Measurements from ENCODE around the gene CSK.
A peak's percentile ranks its signal among the peaks of the same experiment; 100 is the strongest.
"Not testable (repeated sequence)": the region's sequence is repeated elsewhere in the genome, so short reads cannot be mapped to it uniquely, and the experiment has no call there.

The CSK gene

DNA sequence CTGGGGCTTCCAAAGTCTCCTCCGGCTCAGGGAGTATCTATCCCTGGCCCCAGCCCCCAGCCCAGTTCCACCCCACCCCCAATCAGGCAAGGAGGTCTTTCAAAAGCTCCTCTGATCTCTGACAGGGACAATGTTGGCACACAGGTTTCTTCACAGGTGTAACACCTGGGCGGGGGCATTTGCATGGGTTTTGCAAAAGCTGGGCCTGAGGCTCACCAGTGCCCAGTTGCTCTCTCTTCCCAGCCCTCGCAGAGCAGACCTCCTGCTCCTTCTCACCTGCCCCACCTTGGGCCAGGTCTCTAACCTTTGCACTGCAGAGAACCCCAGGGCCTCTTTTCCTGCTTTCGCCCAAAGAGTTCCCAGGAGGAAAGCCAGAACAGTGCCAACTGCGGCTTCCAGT is 8.6 kb upstream of the CSK start:
- DNase-seq = no peak

DNA sequence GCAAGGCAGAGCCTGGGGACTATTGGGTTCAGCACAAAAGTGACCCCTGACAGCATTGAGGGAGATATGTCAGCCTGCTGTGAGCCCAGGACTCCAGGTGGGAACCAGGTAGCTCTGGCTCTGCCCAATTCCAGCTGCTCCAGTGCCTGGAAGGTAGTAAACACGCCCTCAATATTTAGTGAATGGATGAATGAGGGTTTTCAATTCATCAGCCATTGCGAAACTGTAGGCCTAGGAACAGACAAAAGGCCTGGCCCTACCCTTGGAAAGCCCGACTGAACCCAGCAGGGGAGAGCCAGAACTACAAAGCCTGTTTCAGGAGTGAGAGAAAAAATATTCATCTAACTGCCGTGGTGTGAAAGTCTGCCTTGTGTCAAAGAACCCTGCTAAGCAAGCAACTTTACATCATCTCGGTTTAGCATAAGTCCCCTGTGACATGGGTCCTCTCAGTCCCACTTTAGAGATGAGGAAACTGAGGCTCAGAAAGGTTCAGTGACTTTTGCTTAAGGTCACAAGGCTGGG is 8.1 kb upstream of the CSK start:
- no peak for DNase-seq

DNA sequence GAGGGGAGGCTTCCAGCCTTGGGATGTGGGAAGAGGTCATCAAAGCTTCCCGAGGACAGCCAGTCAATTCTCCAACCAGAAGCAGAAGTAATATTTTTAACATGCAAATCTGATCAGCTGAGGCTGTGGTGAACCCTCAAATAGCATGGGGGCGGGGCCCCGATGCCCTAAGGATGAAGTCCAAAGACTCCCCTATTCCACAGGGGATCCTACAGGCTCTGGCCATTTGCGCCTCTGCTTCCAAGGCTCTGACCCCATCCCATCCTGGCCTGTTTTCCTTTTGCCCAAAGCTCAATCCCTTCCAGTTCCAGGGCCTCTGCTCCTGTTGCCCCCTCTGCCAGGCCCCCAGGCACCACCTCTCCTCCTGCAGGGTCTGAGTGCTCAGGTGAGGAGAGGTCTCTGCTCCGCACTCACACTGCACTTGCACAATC is 6.7 kb upstream of the CSK start:
- no peak for DNase-seq

DNA sequence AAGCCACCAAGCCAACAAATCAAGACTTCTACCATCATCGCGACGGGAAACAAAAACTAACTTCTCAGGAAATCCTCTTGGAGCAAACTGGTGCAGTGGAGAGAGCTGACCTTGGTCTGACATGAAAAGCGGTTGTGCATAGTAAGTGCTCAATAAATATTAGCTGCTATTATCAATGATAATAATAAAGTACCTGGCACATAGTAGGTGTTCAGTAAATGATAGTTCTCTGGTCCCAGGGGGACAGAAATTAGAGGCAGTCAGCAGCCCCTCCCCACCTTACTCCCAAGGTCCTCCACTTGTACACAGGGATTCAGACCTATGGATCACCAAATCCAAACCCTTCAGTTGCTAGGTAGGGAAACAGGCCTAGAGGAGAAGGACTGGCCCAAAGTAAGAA is 6.0 kb upstream of the CSK start:
- DNase-seq = no peak

DNA sequence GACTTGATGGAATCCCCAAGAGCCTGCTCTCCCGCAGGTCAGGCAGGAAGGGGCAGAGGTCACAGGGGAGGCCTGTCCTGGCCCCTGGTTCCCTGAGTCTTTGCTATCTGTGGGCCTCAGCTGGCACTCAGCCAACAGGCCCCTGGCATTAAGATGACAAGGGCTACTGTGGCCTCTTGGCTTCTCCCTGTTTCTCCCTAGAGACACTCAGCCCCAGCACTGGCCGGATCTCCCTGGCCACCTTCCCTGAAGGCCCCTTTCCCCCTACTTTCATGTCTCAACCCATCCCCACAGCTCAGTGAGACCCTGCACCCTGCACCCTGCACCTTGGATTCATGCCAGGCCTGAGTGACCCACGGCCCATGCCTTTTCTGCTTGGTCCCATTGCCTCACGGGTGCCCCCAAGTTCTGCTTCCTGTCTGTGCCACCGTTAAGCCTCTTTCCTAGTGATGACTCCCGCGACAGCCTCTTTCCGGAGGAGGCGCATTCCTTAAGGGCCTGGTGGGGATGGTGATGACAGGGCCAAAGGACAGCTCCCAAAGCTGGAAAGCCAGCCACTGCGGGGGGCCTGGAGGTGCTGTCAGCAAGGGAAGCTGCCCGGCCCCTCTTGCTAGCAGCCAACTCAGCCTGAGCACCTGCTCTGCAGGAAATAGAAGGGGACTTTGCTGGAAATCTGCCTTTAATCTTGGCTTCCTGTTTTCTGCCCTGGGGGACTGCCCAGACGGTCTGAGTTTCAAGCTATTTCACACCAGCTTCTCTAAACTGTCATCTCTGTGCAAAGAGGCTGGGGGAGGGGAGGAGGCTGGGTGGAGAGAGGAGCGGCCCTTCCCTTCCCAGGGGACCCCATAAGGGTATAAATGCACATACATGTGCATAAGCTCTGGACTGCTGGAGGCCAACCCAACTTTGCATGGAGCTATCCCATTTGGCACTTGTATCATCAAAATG is 4.8 kb upstream of the CSK start:
- peak; percentile 34 for DNase-seq

DNA sequence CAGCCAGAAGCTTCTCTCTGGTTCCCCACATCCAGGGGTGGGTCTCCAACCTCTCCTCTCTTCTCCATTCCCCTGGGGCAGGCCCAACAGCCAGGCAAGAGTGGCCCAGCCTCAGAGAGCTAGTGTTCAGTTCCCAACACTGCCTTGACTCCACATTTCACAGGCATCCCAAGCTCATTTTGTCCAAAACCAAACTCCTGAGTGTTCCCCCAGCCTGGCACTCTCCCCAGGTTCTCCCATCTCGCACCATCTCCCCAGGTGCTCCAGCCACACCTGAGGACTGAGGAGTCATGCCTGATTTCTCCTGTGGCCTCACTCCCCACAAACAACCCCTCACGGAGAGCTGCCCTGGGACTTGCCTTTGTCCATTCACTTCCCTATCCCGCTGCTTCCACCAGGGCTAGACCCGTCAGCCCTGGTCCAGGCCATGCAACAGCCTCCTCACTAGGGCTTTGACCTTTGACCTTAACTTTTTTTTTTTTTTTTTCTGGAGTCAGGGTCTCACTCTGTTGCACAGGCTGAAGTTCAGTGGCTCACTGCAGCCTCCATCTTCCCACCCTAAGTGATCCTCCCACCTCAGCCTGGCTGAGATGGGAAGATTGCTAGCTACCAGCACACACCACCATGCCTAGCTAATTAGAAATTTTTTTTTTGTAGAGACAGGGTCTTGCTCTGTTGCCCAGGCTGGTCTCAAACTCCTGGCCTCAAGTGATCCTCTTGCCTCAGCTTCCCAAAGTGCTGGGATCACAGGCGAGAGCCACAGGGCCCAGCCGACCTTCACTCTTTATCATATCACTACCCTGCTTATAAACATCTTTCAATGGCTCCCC is 3.9 kb upstream of the CSK start:
- no peak for DNase-seq

DNA sequence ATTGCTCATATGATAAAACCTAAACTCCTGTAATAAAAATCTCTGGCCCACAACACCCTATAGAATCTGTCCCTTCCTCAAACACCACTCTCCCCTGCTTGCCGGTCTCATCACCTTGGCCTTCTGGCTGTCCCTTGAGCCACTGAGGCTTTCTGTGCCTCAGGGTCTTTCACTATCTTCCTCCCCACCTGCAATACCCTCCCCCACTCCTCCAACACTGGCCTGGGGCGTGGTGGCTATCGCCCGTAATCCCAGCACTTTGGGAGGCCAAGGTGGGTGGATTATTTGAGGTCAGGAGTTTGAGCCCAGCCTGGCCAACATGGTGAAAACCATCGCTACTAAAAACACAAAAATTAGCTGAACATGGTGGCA is 3.3 kb upstream of the CSK start:
- no peak for DNase-seq

DNA sequence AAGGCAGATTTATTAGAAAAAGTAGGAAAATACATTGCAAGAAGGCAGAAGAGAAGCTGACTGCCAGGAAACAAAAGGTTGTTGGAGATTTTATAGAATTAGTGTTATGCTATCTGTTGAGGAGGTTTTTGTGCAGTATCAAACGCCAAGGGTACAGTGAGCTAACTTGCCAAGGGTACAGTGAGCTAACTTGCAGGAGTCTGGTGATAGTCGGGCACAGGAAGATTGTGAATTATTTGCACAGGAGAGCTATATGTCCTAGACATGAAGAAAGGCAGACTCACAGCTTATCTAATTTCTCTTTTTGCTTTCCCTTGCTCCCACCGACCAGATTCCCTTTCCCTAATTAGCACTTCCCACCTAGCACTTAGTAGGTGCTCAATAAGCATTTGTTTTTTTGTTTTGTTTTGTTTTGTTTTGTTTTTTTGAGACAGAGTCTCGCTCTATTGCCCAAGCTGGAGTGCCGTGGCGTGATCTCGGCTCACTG is 2.7 kb upstream of the CSK start:
- no peak for DNase-seq

DNA sequence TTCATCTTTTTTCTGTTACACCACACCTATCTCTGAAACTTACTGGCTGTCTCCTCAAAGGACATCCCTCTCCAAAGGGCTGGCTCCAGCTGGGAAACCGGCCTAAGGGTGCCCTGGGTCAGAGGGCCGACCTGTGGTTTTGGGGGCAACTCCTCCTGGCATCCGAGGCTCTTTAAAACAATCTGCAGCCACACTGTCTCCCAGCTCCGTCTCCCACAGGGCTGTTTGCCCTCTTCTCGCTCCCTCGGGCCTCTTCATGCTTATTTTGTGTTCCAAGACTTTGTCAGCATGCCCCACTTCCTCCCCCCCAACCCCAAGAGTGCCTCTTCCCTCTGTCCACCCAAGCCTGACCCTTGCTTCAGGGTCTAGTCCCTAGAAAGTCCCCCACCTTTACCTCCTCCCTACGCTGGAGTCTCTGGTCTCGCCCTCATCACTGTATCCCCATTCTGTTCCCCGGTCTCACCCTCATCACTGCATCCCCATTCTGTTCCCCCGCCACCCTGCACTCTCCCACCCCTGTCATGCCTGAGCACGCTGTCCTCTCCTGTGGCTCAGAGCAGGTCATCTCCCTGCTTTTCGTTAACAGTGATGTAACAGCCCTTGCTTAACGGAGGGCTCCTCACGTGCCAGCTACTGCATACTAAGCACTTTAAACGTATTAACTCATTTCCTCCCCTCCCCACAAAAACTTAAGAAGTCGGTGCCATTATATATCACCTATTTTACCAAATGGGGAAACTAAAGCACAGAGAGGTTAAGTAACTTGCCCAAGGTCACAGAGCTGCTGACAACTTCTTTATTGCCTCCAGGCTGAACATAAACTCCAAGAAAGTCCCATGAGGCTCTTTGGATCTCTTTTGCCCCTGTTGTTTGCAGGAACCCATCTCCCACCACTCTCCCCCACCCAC is 1.1 kb upstream of the CSK start:
- DNase-seq = peak; percentile 37

DNA sequence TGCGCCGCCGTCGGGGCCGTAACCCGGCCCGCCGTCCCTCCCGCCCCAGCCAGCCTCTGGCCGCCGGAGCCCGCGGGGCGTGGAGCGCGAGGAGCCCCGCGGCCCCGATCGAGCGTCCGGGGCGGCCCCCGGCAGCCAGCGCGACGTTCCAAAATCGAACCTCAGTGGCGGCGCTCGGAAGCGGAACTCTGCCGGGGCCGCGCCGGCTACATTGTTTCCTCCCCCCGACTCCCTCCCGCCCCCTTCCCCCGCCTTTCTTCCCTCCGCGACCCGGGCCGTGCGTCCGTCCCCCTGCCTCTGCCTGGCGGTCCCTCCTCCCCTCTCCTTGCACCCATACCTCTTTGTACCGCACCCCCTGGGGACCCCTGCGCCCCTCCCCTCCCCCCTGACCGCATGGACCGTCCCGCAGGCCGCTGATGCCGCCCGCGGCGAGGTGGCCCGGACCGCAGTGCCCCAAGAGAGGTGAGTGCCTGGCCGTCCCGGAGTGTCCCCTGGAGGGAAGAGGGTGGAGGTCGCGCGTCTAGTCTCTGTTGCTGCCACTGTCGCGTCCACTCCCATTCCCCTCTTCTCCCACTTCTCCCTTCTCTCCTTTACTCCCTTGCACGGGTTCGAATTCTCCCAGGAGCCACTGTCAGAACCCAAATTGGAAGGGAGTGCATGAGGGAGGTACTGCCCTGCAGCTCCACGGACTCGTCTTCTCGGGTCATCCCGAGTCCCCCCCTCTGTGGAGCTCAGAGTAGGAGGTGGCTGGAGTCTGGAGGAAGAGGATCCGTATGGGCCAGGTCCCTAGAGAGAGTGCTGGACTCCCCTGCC is 585 bp downstream of the CSK start:
- DNase-seq = no peak

DNA sequence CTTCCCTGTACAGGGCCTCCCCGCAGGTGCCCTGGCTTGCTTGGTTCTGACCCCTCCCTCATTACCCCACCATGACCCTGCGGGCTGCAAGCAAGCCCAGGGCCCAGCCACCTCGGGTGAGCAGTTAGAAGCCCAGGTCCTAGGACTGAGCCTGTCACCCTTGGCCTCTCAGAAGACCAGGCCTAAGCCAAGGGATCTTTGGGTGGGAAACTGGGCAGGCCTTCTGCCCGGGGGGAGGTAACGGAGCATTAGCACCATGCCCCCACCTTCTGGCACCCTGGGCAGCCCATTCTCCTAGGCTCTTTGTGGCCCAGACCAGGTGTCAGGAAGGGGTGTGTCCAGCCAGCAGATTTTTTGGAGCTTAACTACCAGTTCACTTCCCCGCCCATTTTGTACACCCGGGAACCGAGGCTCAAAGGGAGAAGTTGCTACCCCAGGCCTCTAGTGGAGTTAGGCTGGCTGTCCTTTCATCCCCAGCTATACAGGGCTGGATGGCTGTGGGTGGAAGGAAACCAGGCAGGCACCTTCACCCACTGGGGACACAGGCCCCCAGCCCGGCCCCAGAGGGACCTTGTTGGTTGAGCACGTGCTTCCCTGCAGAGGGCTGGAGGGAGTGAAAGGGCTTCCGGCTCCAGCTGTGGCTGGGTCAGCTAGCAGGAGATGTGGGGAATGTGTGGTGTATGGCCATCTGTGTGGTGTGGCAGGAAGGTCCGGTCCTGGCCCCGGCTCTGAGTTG is 1.4 kb downstream of the CSK start:
- no peak for DNase-seq

DNA sequence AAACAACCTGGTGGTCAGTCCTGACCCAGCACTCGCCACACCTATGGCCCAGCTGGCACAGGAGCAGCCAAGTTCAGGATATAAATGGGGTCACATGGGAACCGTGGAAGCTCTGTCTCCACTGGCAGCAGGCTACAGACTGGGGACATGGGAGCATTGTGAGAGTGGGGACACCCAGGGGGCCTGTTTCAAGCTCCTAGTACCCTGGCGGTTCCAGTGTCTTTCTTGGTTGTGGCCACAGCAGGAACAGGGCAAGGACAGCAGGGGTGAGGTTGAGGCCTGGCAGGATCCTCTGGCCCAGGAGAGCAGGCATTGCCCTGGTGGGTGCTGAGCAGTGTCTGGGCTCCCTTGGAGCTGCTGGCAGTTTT is 1.9 kb downstream of the CSK start:
- DNase-seq = no peak

DNA sequence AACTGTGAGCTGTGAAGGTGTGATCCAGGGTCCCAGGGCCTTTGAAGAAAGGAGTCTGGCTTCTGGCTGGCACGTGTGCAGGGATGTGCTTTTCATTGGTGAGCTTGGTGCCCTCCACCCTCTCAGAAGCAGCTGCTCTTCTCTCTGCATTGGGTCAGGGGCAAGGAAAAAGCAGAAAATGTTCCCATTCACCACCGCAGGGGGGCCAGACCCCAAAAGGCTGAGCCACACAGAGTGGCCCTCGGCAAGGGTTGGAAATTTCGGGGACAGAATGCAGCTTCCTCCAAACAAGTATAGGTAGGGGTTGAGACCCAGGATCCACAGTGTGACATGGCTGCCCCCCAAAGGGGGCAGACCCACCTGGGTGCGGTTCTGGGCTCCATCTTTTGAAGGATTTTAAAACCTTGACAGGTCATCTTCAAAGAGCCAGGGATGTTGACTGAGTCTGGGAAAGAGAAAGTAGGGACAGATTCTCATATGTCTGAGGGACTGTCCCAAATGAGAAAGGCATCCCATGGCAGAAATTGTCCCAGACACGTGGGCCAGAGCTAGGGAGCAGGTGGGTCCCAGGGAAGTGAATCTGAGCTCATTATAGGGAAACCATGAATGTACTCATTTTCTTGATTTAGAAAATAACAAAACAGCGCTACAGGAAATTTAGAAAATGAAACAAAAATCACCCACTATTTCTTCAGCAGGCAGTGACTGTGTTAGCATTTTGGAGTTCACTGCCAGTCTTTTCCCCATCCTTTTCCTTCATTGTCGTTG is 2.7 kb downstream of the CSK start:
- DNase-seq = no peak

DNA sequence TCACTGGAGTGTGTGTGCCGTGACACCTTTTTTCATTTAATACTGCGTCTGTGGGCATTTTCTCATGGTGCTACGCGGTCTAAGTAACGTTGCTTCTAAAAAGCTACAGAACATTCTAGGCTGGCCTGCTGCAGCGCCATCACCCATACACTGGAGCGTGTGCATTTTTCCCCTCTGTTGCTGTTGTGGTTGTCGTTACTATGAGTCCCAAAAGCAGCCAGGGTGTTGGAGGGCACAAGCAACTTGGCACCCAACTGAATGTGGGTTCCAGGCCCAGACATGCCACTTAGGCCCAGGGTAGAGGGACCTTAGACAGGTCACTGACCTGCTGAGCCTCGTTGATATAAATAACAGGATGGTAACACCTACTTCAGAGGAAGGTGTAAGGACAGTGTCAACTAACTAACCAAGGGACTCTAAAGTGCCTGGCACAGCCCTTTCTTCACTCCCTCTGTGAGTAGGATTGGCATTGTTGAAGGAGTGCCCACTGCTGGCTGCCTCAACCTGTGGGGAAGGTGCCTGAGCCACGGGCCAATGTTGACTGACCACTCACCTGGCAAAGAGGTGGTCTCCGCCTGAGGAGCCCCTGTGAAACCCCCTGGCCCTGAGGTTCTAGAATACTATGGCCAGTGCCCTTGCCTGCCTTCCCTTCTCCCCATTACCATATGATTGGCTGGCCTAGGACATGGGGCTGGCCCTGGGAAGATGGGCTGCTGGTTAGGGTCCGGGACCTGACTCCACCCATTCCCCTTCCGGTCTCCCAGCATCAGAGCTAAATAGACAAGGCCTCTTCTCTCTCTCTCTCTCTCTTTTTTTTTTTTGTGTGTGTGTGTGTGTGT is 3.5 kb downstream of the CSK start:
- DNase-seq = no peak

DNA sequence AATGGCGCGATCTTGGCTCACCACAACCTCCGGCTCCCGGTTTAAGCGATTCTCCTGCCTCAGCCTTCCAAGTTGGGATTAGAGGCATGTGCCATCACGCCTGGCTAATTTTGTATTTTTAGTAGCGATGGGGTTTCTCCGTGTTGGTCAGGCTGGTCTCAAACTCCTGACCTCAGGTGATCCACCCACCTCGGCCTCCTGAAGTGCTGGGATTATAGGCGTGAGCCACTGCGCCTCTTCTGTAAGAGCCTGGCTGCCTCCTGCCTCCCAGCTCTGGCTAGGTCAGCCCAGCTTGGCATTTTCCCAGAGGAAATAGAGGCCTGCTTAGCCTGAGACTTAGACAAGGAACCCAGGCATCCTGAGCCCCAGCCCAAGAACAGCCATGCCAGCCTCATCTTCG is 4.2 kb downstream of the CSK start:
- not testable (repeated sequence) for DNase-seq

DNA sequence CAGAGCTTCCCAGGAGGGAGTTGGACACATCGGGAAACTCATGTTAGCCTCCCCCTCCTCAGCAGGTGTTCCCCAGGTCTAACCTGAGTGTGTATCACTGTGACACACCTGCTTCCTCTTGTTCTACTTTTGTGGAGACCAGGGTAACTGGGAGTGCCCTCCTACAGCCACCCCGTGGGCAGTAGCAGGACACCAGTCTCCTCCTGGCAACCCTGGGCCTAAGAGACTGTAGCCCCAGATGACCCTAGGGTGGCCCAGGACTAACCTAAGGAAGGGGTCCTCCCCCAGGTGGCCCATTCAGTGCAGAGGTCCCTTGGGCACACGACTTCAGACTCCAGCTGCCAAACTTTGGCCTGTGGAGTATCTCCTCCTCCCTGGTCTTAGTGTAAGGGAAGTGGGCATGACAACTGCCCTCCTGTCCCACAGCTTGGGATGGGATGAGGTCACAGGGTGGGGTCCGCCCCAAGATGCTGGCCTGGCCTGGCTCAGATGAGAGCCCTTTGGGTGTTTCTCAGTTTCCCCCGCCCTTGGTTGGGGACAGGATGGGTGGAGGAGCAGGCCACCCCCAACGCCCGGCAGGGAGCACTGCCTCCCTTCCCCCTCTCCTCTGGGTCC is 4.8 kb downstream of the CSK start:
- DNase-seq = no peak

DNA sequence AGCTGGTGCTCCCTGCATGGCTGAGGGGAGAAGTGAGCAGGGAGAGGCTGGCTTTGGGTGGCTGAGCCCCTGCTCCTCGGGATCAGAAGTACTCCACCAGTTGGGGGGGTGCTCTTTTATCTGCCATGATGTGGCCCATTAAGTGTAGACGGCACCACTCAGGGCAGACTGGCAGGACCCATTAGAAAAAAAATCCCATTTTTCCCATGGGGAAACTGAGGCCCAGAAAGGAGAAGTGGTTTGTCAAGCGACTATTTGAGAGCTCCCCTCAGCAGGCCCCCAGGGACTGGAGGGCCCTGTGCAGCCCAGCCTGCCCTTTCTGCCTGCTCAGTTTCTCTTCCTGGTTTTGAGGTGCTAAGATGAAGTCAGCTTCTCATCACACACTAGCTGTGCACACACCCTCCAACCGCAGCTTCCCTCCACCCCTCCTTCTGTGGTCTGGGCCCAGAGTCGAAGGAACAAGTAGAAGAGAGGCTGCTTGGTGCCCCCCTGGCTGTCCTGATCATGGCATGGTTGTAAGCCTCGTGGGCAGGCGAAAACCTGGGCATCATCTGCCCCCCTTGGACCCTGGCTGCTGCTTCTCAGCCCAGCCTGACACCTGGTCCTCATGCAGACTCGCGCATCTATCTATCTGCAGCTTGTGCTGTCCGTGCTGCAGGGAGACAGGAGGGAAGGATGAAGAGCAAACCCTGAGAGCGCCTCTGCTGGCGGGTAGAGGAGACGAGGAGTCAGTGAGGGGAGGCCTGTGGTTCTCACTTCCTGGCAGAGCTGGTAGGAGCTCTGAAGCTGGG is 5.6 kb downstream of the CSK start:
- peak; percentile 67 for DNase-seq

All from fibroblast of upper back skin (primary cell).